Activated T-cell treated with anti-CD3 and anti-CD28 coated beads, Interleukin-2, amount 50 U/mL, for 24 hours (primary cell): ENCODE measurements around the gene PKHD1.

ENCODE experiments used
- DNase-seq: peaks from one replicate; pipeline ENCODE4 v3.0.0-alpha.2; 2020
- H3K27ac Mint-ChIP-seq: 2 replicates; pipeline ENCODE4 v1.8.0; 2020; ENCODE audit warnings: mild to moderate bottlenecking, mixed read lengths
- H3K27me3 Mint-ChIP-seq: 2 replicates; pipeline ENCODE4 v1.8.0; 2020; ENCODE audit warnings: mixed read lengths
- H3K36me3 Mint-ChIP-seq: 2 replicates; pipeline ENCODE4 v1.8.0; 2020; ENCODE audit warnings: low read depth, mixed read lengths
- H3K4me1 Mint-ChIP-seq: 2 replicates; pipeline ENCODE4 v1.8.0; 2020; ENCODE audit warnings: low read depth, mixed read lengths
- H3K4me3 Mint-ChIP-seq: 2 replicates; pipeline ENCODE4 v1.8.0; 2020; ENCODE audit warnings: mild to moderate bottlenecking, moderate library complexity, mixed read lengths
- H3K9me3 Mint-ChIP-seq: 2 replicates; pipeline ENCODE4 v1.8.0; 2020; ENCODE audit warnings: mixed read lengths

The PKHD1 gene

DNA sequence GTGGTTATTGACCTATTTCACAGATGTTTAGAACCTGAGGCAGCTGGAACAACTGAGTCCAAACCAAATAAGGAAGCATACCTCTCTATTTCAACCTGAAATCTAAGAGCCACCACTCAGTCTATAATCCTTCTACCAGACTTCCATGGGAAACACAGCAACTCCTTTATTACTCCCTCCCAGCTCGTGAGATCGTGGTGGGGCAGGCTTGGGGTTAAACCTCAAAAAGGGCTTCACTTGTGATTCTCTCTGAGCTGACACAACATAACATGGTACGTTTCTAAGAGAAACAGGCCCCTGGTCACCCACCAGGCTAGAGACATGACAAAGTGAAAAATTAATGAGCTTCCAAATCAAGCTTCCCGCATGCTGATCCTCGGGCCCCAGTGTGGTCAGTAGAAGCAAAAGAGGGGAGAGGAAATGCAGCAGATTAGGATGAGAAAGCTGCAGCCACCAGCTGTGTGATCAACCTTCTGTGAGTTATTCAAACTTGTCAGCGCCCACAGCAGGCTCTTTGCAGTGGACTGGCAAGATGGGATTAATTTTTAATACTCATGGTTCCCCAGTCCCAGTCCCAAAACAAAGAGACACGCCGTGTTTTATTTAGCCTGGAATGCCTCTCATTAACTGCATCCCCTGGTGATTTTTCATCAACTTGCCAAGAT is 9.3 kb downstream of the PKHD1 start:
- H3K9me3 Mint-ChIP-seq = no peaks in the 10 kb centered on the region
- H3K36me3 Mint-ChIP-seq = no peaks in the 10 kb centered on the region
- H3K27ac Mint-ChIP-seq = no peak overlapping the region

GRCh38 chr6:52077180-52077884 is 10.1 kb downstream of the PKHD1 start:
- Mint-ChIP-seq H3K4me3 (no peak overlapping the region), H3K4me1 (peaks cover 2% of the 10 kb centered on the region), H3K27me3 (peaks cover 60% of the 10 kb centered on the region), H3K27ac (no peak overlapping the region), H3K9me3 (no peaks in the 10 kb centered on the region), H3K36me3 (no peaks in the 10 kb centered on the region)
- DNase-seq = no peak

More for the DNA sequence above, 9.3 kb downstream of the PKHD1 start:
- DNase-seq = no peak
- H3K4me3 Mint-ChIP-seq = no peak overlapping the region
- peaks cover 2% of the 10 kb centered on the region for H3K4me1 Mint-ChIP-seq
- peaks cover 59% of the 10 kb centered on the region for H3K27me3 Mint-ChIP-seq

- H3K27me3 Mint-ChIP-seq = peaks cover 61% of the 10 kb centered on the region
- H3K4me1 Mint-ChIP-seq = peaks cover 2% of the 10 kb centered on the region
- H3K36me3 Mint-ChIP-seq = no peaks in the 10 kb centered on the region
- H3K4me3 Mint-ChIP-seq = no peak overlapping the region
- H3K27ac Mint-ChIP-seq = no peak overlapping the region
- H3K9me3 Mint-ChIP-seq = no peaks in the 10 kb centered on the region
- DNase-seq = no peak
Observed at GRCh38 chr6:52076791-52077179, 10.6 kb downstream of the PKHD1 start.

GRCh38 chr6:52074716-52075115 is 12.7 kb downstream of the PKHD1 start:
- Mint-ChIP-seq H3K36me3 (no peaks in the 10 kb centered on the region), H3K4me3 (no peak overlapping the region), H3K4me1 (peaks cover 2% of the 10 kb centered on the region), H3K27ac (no peak overlapping the region), H3K27me3 (peaks cover 54% of the 10 kb centered on the region), H3K9me3 (no peaks in the 10 kb centered on the region)
- DNase-seq = no peak

- Mint-ChIP-seq H3K27ac (no peak overlapping the region), H3K4me1 (peaks cover 2% of the 10 kb centered on the region), H3K9me3 (no peaks in the 10 kb centered on the region), H3K4me3 (no peak overlapping the region), H3K27me3 (peaks cover 50% of the 10 kb centered on the region), H3K36me3 (no peaks in the 10 kb centered on the region)
- no peak for DNase-seq
Observed at GRCh38 chr6:52074155-52074554, 13.3 kb downstream of the PKHD1 start.

- H3K27ac Mint-ChIP-seq = no peak overlapping the region
- peaks cover 10% of the 10 kb centered on the region for H3K4me1 Mint-ChIP-seq
- no peaks in the 10 kb centered on the region for H3K9me3 Mint-ChIP-seq
- no peak for DNase-seq
- peaks cover 3% of the 10 kb centered on the region for H3K27me3 Mint-ChIP-seq
- H3K36me3 Mint-ChIP-seq = no peaks in the 10 kb centered on the region
- no peak overlapping the region for H3K4me3 Mint-ChIP-seq
Observed at GRCh38 chr6:52065621-52066020, 21.8 kb downstream of the PKHD1 start.

GRCh38 chr6:52063584-52064344 is 23.6 kb downstream of the PKHD1 start:
- peak overlapping the region; percentile 44 for H3K4me3 Mint-ChIP-seq
- peaks cover 10% of the 10 kb centered on the region for H3K4me1 Mint-ChIP-seq
- peaks cover 3% of the 10 kb centered on the region for H3K27me3 Mint-ChIP-seq
- no peaks in the 10 kb centered on the region for H3K36me3 Mint-ChIP-seq
- peak; percentile 61 for DNase-seq
- peak overlapping the region; percentile 88 for H3K27ac Mint-ChIP-seq
- no peaks in the 10 kb centered on the region for H3K9me3 Mint-ChIP-seq

GRCh38 chr6:52061481-52061880 is 25.9 kb downstream of the PKHD1 start:
- H3K9me3 Mint-ChIP-seq = no peaks in the 10 kb centered on the region
- DNase-seq = no peak
- peaks cover 9% of the 10 kb centered on the region for H3K27me3 Mint-ChIP-seq
- H3K27ac Mint-ChIP-seq = no peak overlapping the region
- no peaks in the 10 kb centered on the region for H3K36me3 Mint-ChIP-seq
- H3K4me3 Mint-ChIP-seq = no peak overlapping the region
- peaks cover 10% of the 10 kb centered on the region for H3K4me1 Mint-ChIP-seq

GRCh38 chr6:52059821-52060220 is 27.6 kb downstream of the PKHD1 start:
- DNase-seq = no peak
- Mint-ChIP-seq H3K4me3 (no peak overlapping the region), H3K27me3 (peaks cover 20% of the 10 kb centered on the region), H3K4me1 (peaks cover 10% of the 10 kb centered on the region), H3K9me3 (no peaks in the 10 kb centered on the region), H3K27ac (no peak overlapping the region), H3K36me3 (no peaks in the 10 kb centered on the region)

- H3K4me1 Mint-ChIP-seq = no peaks in the 10 kb centered on the region
- no peak for DNase-seq
- H3K9me3 Mint-ChIP-seq = no peaks in the 10 kb centered on the region
- H3K4me3 Mint-ChIP-seq = no peak overlapping the region
- peaks cover 41% of the 10 kb centered on the region for H3K27me3 Mint-ChIP-seq
- H3K36me3 Mint-ChIP-seq = no peaks in the 10 kb centered on the region
- H3K27ac Mint-ChIP-seq = no peak overlapping the region
Observed at GRCh38 chr6:52055451-52055850, 32.0 kb downstream of the PKHD1 start.

DNA sequence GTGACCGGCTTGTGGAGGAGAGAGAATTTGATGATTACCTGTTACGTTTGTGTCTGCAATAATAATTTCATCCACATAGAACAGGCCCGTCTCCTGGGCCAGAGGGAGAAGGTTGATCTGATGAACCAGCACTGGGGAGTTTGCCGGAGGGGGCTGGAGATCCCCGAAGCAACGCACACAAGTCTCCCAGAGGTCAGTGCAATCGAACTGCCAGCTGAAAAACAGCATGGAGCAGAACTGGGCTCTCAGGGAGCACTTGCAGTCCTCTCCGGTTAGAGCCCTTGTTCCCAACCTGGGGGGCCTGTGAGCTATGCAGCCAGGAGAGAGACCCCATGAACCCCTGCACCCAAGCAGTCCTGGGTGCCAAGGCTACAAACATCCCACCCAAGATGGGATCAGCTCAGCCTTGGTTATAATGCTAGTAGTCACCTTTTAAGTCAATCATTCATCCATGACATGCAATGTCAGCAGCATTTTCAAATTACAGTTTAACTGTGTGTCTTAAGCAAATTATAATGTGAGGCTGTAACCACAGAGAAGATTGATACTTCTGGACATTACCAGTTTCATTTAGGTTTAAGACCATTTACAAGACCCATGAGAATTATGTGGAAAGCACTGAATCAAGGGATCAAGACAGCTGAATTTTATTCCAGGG is 34.2 kb downstream of the PKHD1 start:
- H3K27ac Mint-ChIP-seq = no peak overlapping the region
- H3K4me1 Mint-ChIP-seq = no peaks in the 10 kb centered on the region
- no peak for DNase-seq
- no peaks in the 10 kb centered on the region for H3K9me3 Mint-ChIP-seq
- no peaks in the 10 kb centered on the region for H3K36me3 Mint-ChIP-seq
- H3K27me3 Mint-ChIP-seq = peaks cover 47% of the 10 kb centered on the region
- H3K4me3 Mint-ChIP-seq = no peak overlapping the region

- no peak for DNase-seq
- Mint-ChIP-seq H3K27ac (no peak overlapping the region), H3K4me1 (no peaks in the 10 kb centered on the region), H3K27me3 (peaks cover 39% of the 10 kb centered on the region), H3K9me3 (no peaks in the 10 kb centered on the region), H3K4me3 (no peak overlapping the region), H3K36me3 (no peaks in the 10 kb centered on the region)
Observed at GRCh38 chr6:52050051-52050405, 37.4 kb downstream of the PKHD1 start.

DNA sequence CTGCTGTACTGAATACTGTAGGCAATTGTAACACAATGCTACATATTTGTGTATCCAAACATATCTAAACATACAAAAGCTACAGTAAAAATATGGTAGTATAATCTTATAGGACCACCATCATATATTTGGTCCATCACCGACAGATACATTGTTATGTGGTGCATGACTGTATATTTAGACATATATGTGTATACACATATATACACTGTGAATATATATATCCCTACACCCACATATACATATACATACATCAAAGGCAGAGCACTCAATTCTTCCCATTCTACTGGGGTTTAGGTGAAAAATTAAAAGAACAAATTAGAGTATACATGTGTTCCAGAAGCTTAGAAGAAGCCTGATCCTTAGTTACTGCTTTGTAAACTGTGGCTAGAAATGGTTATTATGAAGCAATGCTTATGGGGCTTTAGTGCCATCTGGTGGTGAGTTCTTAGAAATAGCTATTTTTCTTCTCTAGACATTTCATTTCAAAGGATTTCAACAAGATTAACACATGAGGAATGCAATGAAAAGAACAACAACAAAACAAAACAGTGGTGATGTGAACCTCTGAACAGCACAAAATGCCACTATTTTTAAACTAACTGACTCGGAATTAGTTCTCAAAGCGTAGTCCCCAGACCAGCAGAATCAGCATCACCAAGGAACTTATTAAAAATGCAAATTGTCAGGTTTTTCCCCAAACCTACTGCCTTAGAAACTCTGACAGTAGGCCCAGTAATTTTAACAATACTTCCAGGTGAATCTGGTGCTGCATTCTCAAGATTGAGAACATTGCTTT is 38.0 kb downstream of the PKHD1 start:
- Mint-ChIP-seq H3K4me3 (no peak overlapping the region), H3K36me3 (no peaks in the 10 kb centered on the region), H3K9me3 (no peaks in the 10 kb centered on the region), H3K27ac (no peak overlapping the region), H3K4me1 (no peaks in the 10 kb centered on the region), H3K27me3 (peaks cover 39% of the 10 kb centered on the region)
- no peak for DNase-seq

DNA sequence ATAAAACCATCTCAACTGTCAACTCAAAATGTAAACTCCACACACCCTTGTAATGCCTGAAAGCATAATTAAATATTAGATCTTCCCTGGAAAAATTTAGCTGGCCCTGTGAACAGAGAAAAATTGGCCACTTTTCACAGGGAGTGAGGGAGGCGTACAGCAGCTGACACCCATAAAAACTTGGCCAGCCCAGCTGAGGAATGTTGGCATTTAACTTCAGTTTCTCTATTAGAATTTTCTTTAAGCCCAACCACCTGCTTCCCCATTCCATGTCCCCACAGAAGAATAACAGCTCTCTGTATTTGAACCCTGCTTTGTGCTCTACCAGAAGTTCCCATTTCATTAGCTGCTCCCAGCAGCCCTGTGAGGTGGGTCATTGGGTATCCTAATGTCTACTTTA is 41.0 kb downstream of the PKHD1 start:
- H3K4me1 Mint-ChIP-seq = no peaks in the 10 kb centered on the region
- DNase-seq = no peak
- no peaks in the 10 kb centered on the region for H3K36me3 Mint-ChIP-seq
- H3K27me3 Mint-ChIP-seq = peaks cover 31% of the 10 kb centered on the region
- H3K27ac Mint-ChIP-seq = no peak overlapping the region
- H3K9me3 Mint-ChIP-seq = no peaks in the 10 kb centered on the region
- no peak overlapping the region for H3K4me3 Mint-ChIP-seq
